ENCODE results near the gene NID2. TPM values are rescaled to one million over a fixed set of nuclear protein-coding genes. Genes with fewer than 3 reads are reported as not detected.

The NID2 gene
- total RNA-seq, 1 experiment from 2014 or later = 6.6 TPM

DNA sequence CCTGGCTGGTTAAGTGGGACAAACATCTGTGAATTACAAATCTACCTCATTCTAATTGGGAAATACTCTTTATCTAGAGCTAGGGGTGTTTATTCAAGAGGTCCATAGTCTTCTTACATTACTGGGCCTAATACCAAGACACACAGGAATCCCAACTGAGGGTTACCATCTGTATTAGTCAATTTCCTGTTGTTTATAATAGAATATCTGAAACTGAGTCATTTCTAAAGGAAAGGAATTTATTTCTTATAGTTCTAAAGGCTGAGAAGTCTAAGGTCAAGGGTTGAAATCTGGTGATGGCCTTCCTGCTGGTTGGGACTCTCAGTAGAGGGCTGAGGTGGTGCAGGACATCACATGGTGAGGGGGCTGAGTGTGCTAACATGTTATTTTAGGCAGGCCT lies 43.5 kb downstream of the NID2 start:
- Histone ChIP-seq H2BK12ac (ENCODE audit: insufficient read length, low read depth, low read length) (no peak overlapping the region), H3K79me1 (ENCODE audit: insufficient read depth, low read depth, low read length, poor library complexity, severe bottlenecking) (no peaks in the 10 kb centered on the region), H4K5ac (ENCODE audit: insufficient read length, low read depth, low read length) (no peak overlapping the region), H3K27me3 (ENCODE audit: insufficient read depth, low read length) (no peaks in the 10 kb centered on the region), H3K23ac (ENCODE audit: insufficient read length, low read depth, low read length) (no peak overlapping the region), H3K9ac (ENCODE audit: extremely low read depth, insufficient read length, low read length) (no peak overlapping the region), H4K8ac (replicated peaks; ENCODE audit: insufficient read length, low read depth, low read length) (no peak overlapping the region), H2BK20ac (ENCODE audit: low read depth, low read length, poor library complexity, severe bottlenecking) (no peak overlapping the region), H2BK5ac (ENCODE audit: insufficient read length, low read length) (no peak overlapping the region), H4K20me1 (ENCODE audit: control insufficient read depth, insufficient read depth, insufficient read length) (no peaks in the 10 kb centered on the region), H2BK120ac (ENCODE audit: low read depth, low read length, poor library complexity, severe bottlenecking) (no peak overlapping the region), H3K56ac (ENCODE audit: insufficient read length, low read depth, low read length) (no peak overlapping the region), H3K4me2 (ENCODE audit: insufficient read depth, insufficient read length, low read length) (no peak overlapping the region), H3K18ac (ENCODE audit: insufficient read length, low read depth, low read length) (no peak overlapping the region), H3K4me1 (ENCODE audit: insufficient read depth, low read length) (peaks cover 7% of the 10 kb centered on the region; the same call in 1 of the 2 replicates), H2AFZ (ENCODE audit: low read length) (no peak overlapping the region), H3T11ph (ENCODE audit: low read length) (no peak overlapping the region), H4K91ac (ENCODE audit: insufficient read length, low read depth, low read length) (no peak overlapping the region), H2AK5ac (ENCODE audit: insufficient read length, low read length) (no peak overlapping the region), H3K79me2 (ENCODE audit: insufficient read depth, low read length) (no peaks in the 10 kb centered on the region), H3K4ac (ENCODE audit: low read depth, low read length) (no peak overlapping the region), H3K14ac (ENCODE audit: insufficient read depth, low read length) (no peak overlapping the region), H2BK15ac (ENCODE audit: low read depth, low read length) (no peak overlapping the region), H3K23me2 (ENCODE audit: insufficient read length, low read depth, low read length, poor library complexity, severe bottlenecking) (no peaks in the 10 kb centered on the region), H3K27ac (ENCODE audit: insufficient read length, low read depth, low read length) (no peak overlapping the region), H3K9me3 (ENCODE audit: control insufficient read depth, low read depth, low read length) (no peaks in the 10 kb centered on the region)
- no peak overlapping the region for H3K4me3 Mint-ChIP-seq
- no peak overlapping the region for H3K27ac Mint-ChIP-seq
- peaks cover 19% of the 10 kb centered on the region in 2 experiments for H3K4me1 Mint-ChIP-seq
- peaks cover 0 to 3% of the 10 kb centered on the region in 2 experiments; a peak in 1 of 5 replicates for H3K9me3 Mint-ChIP-seq
- no peak for DNase-seq
- no peaks in the 10 kb centered on the region for H3K27me3 Mint-ChIP-seq (ENCODE audit: low read depth)
- TF ChIP-seq, protein P1, sequence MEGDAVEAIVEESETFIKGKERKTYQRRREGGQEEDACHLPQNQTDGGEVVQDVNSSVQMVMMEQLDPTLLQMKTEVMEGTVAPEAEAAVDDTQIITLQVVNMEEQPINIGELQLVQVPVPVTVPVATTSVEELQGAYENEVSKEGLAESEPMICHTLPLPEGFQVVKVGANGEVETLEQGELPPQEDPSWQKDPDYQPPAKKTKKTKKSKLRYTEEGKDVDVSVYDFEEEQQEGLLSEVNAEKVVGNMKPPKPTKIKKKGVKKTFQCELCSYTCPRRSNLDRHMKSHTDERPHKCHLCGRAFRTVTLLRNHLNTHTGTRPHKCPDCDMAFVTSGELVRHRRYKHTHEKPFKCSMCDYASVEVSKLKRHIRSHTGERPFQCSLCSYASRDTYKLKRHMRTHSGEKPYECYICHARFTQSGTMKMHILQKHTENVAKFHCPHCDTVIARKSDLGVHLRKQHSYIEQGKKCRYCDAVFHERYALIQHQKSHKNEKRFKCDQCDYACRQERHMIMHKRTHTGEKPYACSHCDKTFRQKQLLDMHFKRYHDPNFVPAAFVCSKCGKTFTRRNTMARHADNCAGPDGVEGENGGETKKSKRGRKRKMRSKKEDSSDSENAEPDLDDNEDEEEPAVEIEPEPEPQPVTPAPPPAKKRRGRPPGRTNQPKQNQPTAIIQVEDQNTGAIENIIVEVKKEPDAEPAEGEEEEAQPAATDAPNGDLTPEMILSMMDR (conservative IDR thresholded peaks at IDR 0.05) = no peak
- peaks cover 0 to 2% (median 0%) of the 10 kb centered on the region in 3 experiments; a peak in 3 of 7 replicates for H3K36me3 Mint-ChIP-seq (ENCODE audit: insufficient read depth in 1 of 3, low read depth in 3 of 3)

All from H9 (cell line).